Breast epithelium (tissue), 4 donors: ENCODE results near the gene SERPINA1. TPM values are rescaled to one million over a fixed set of nuclear protein-coding genes. Genes with fewer than 3 reads are reported as not detected.

ENCODE experiments used
- DNase-seq, 2 donors: peaks; one replicate each; pipeline ENCODE4 v3.0.0-alpha.2; 2019; ENCODE audit warnings: low spot score in 2 of 2
- H3K27ac ChIP-seq, 2 donors: fragments of 200-600 bp; sonication (generic) in 1 of 2; one replicate each; pipeline ENCODE4 v1.5.1; 2016 to 2019; ENCODE audit warnings: mild to moderate bottlenecking in 1 of 2
- H3K27me3 ChIP-seq, 2 donors: fragments of 200-600 bp; sonication (generic) in 1 of 2; one replicate each; pipeline versions ENCODE4 v1.5.1 to v1.6.0; 2017 to 2019; ENCODE audit warnings: control low read depth in 1 of 2, mild to moderate bottlenecking in 1 of 2
- H3K36me3 ChIP-seq: fragments of 200-600 bp; one replicate; pipeline ENCODE4 v1.5.1; 2019
- H3K4me1 ChIP-seq, 2 donors: fragments of 200-600 bp; sonication (generic); one replicate each; pipeline ENCODE4 v1.5.1; 2016 to 2019; ENCODE audit warnings: control low read depth in 1 of 2
- H3K4me3 ChIP-seq, 3 donors: fragments of 200-600 bp; sonication (generic); 1 replicate in 2 of 3; 2 replicates in 1 of 3; pipeline ENCODE4 v1.5.1; 2016 to 2019; ENCODE audit warnings: mild to moderate bottlenecking in 3 of 3, moderate library complexity in 2 of 3
- H3K9me3 ChIP-seq, 2 donors: fragments of 200-600 bp; sonication (generic) in 1 of 2; one replicate each; pipeline ENCODE4 v1.5.1; 2016 to 2019; ENCODE audit warnings: control low read depth in 1 of 2
- CTCF ChIP-seq, 3 donors: fragments of 450-650 bp; IDR thresholded peaks; one replicate each; pipeline ENCODE4 v1.5.1; 2016 to 2017; ENCODE audit warnings: antibody characterized with exemption in 3 of 3, mild to moderate bottlenecking in 3 of 3, moderate library complexity in 3 of 3
- POLR2A ChIP-seq: fragments of 450-650 bp; IDR thresholded peaks from one replicate; pipeline ENCODE4 v1.6.1; 2016; ENCODE audit warnings: antibody characterized with exemption, mild to moderate bottlenecking, moderate library complexity
- POLR2AphosphoS5 ChIP-seq, 3 donors: sonication (generic); formaldehyde crosslinking; IDR thresholded peaks; one replicate each; pipeline ENCODE4 v1.6.1; 2017; ENCODE audit warnings: antibody characterized with exemption in 3 of 3
- intact Hi-C: fragments of 100-400 bp; cut with DNase I; formaldehyde crosslinking; loops from one replicate; pipeline ENCODE4 v1.15.1; 2023; ENCODE audit warnings: low total_unique reads
- total RNA-seq, 3 donors: library from RNA; depleted of rRNA; stranded (reverse); fragments of >200 nt; gene quantifications; one replicate each; pipeline ENCODE4 v1.1.0, GENCODE V29; 2016

The SERPINA1 gene
- total RNA-seq, 3 donors from 2014 or later, result 7.5 to 200 (median 42.6) TPM

GRCh38 chr14:94408546-94409095 is 20.2 kb upstream of the SERPINA1 start:
- TF ChIP-seq CTCF (IDR thresholded peaks at IDR 0.05) (no peak), POLR2A (no peak), POLR2AphosphoS5 (IDR thresholded peaks at IDR 0.05) (no peak)
- no peak overlapping the region for H3K4me3 ChIP-seq
- intact Hi-C loops, result no loop called here
- H3K36me3 ChIP-seq, result no peaks in the 10 kb centered on the region
- no peaks in the 10 kb centered on the region for H3K4me1 ChIP-seq
- peaks cover 0 to 17% of the 10 kb centered on the region in 2 donors for H3K9me3 ChIP-seq
- no peaks in the 10 kb centered on the region for H3K27me3 ChIP-seq
- no peak for DNase-seq
- no peak overlapping the region for H3K27ac ChIP-seq

- no peak overlapping the region for H3K4me3 ChIP-seq
- no peak for DNase-seq
These were observed 19.5 kb upstream of the SERPINA1 start for GRCh38 chr14:94407906-94408305.

GRCh38 chr14:94406910-94407309 is 18.5 kb upstream of the SERPINA1 start:
- Histone ChIP-seq H3K27me3 (no peaks in the 10 kb centered on the region), H3K27ac (no peak overlapping the region), H3K4me1 (no peaks in the 10 kb centered on the region), H3K36me3 (no peaks in the 10 kb centered on the region), H3K4me3 (no peak overlapping the region), H3K9me3 (peaks cover 0 to 17% of the 10 kb centered on the region in 2 donors)
- intact Hi-C loops, result no loop called here
- no peak for DNase-seq
- no peak for TF ChIP-seq CTCF (IDR thresholded peaks at IDR 0.05)
- TF ChIP-seq POLR2AphosphoS5 (IDR thresholded peaks at IDR 0.05), result no peak
- no peak for TF ChIP-seq POLR2A

More at GRCh38 chr14:94407906-94408305, 19.5 kb upstream of the SERPINA1 start:
- Histone ChIP-seq H3K4me1 (no peaks in the 10 kb centered on the region), H3K9me3 (peaks cover 0 to 17% of the 10 kb centered on the region in 2 donors), H3K27ac (no peak overlapping the region), H3K27me3 (no peaks in the 10 kb centered on the region), H3K36me3 (no peaks in the 10 kb centered on the region)
- TF ChIP-seq CTCF (IDR thresholded peaks at IDR 0.05) (no peak), POLR2A (no peak)
- intact Hi-C loops, result no loop called here

GRCh38 chr14:94405486-94405885 is 17.1 kb upstream of the SERPINA1 start:
- no peak for TF ChIP-seq POLR2A
- no peak for TF ChIP-seq POLR2AphosphoS5 (IDR thresholded peaks at IDR 0.05)
- TF ChIP-seq CTCF (IDR thresholded peaks at IDR 0.05), result no peak

GRCh38 chr14:94404561-94404960 is 16.2 kb upstream of the SERPINA1 start:
- Histone ChIP-seq H3K9me3 (peaks cover 0 to 11% of the 10 kb centered on the region in 2 donors), H3K36me3 (no peaks in the 10 kb centered on the region), H3K27me3 (no peaks in the 10 kb centered on the region), H3K4me3 (no peak overlapping the region), H3K27ac (no peak overlapping the region), H3K4me1 (no peaks in the 10 kb centered on the region)
- no peak for TF ChIP-seq CTCF (IDR thresholded peaks at IDR 0.05)
- TF ChIP-seq POLR2AphosphoS5 (IDR thresholded peaks at IDR 0.05), result no peak
- TF ChIP-seq POLR2A, result no peak
- intact Hi-C loops, result no loop called here
- DNase-seq, result no peak

More at GRCh38 chr14:94405486-94405885, 17.1 kb upstream of the SERPINA1 start:
- H3K4me1 ChIP-seq, result no peaks in the 10 kb centered on the region
- H3K4me3 ChIP-seq, result no peak overlapping the region
- H3K36me3 ChIP-seq, result no peaks in the 10 kb centered on the region
- DNase-seq, result no peak
- H3K27me3 ChIP-seq, result no peaks in the 10 kb centered on the region
- intact Hi-C loops, result no loop called here
- peaks cover 0 to 11% of the 10 kb centered on the region in 2 donors for H3K9me3 ChIP-seq
- H3K27ac ChIP-seq, result no peak overlapping the region
